ENCODE results near the gene ARMC8.

ARMC8 gene

GRCh38 chr3:138307899-138308298 lies 120.8 kb downstream of the ARMC8 start:
- no peak for DNase-seq (ENCODE audit: low read depth)
- no peak overlapping the region for H3K4me3 ChIP-seq (ENCODE audit: low read depth, low read length)
- no peak for TF ChIP-seq MAX (IDR thresholded peaks at IDR 0.05; ENCODE audit: low read depth, low read length)
- no peak for TF ChIP-seq POLR2A (IDR thresholded peaks at IDR 0.05; ENCODE audit: extremely low read depth, insufficient read length)
- no peak for TF ChIP-seq MYC (IDR thresholded peaks at IDR 0.05; ENCODE audit: low read depth, low read length)
- no peak for TF ChIP-seq CTCF (IDR thresholded peaks at IDR 0.05; ENCODE audit: low read depth, low read length)

GRCh38 chr3:138308783-138309182 lies 121.7 kb downstream of the ARMC8 start:
- DNase-seq (ENCODE audit: low read depth): no peak
- TF ChIP-seq CTCF (IDR thresholded peaks at IDR 0.05; ENCODE audit: low read depth, low read length): no peak
- no peak for TF ChIP-seq MYC (IDR thresholded peaks at IDR 0.05; ENCODE audit: low read depth, low read length)
- TF ChIP-seq POLR2A (IDR thresholded peaks at IDR 0.05; ENCODE audit: extremely low read depth, insufficient read length): no peak
- TF ChIP-seq MAX (IDR thresholded peaks at IDR 0.05; ENCODE audit: low read depth, low read length): no peak
- no peak overlapping the region for H3K4me3 ChIP-seq (ENCODE audit: low read depth, low read length)

- DNase-seq (ENCODE audit: low read depth): no peak
- no peak overlapping the region for H3K4me3 ChIP-seq (ENCODE audit: low read depth, low read length)
- TF ChIP-seq MAX (IDR thresholded peaks at IDR 0.05; ENCODE audit: low read depth, low read length): no peak
- TF ChIP-seq POLR2A (IDR thresholded peaks at IDR 0.05; ENCODE audit: extremely low read depth, insufficient read length): no peak
- TF ChIP-seq CTCF (IDR thresholded peaks at IDR 0.05; ENCODE audit: low read depth, low read length): no peak
- TF ChIP-seq MYC (IDR thresholded peaks at IDR 0.05; ENCODE audit: low read depth, low read length): no peak
Measured at GRCh38 chr3:138310494-138310893, 123.4 kb downstream of the ARMC8 start.

- no peak for DNase-seq (ENCODE audit: low read depth)
- TF ChIP-seq CTCF (IDR thresholded peaks at IDR 0.05; ENCODE audit: low read depth, low read length) (no peak), MAX (IDR thresholded peaks at IDR 0.05; ENCODE audit: low read depth, low read length) (no peak), MYC (IDR thresholded peaks at IDR 0.05; ENCODE audit: low read depth, low read length) (no peak), POLR2A (IDR thresholded peaks at IDR 0.05; ENCODE audit: extremely low read depth, insufficient read length) (no peak)
- H3K4me3 ChIP-seq (ENCODE audit: low read depth, low read length): no peak overlapping the region
Measured at GRCh38 chr3:138314751-138315150, 127.7 kb downstream of the ARMC8 start.

GRCh38 chr3:138317687-138318086 lies 130.6 kb downstream of the ARMC8 start:
- TF ChIP-seq CTCF (IDR thresholded peaks at IDR 0.05; ENCODE audit: low read depth, low read length) (no peak), POLR2A (IDR thresholded peaks at IDR 0.05; ENCODE audit: extremely low read depth, insufficient read length) (no peak), MYC (IDR thresholded peaks at IDR 0.05; ENCODE audit: low read depth, low read length) (no peak), MAX (IDR thresholded peaks at IDR 0.05; ENCODE audit: low read depth, low read length) (no peak)
- no peak for DNase-seq (ENCODE audit: low read depth)
- H3K4me3 ChIP-seq (ENCODE audit: low read depth, low read length): no peak overlapping the region

GRCh38 chr3:138323971-138324370 lies 136.9 kb downstream of the ARMC8 start:
- DNase-seq (ENCODE audit: low read depth): no peak
- TF ChIP-seq POLR2A (IDR thresholded peaks at IDR 0.05; ENCODE audit: extremely low read depth, insufficient read length) (no peak), CTCF (IDR thresholded peaks at IDR 0.05; ENCODE audit: low read depth, low read length) (no peak), MAX (IDR thresholded peaks at IDR 0.05; ENCODE audit: low read depth, low read length) (no peak), MYC (IDR thresholded peaks at IDR 0.05; ENCODE audit: low read depth, low read length) (no peak)
- H3K4me3 ChIP-seq (ENCODE audit: low read depth, low read length): no peak overlapping the region
